Mucosa of descending colon (tissue), 3 donors: ENCODE measurements around the gene FARS2. TPM values are rescaled to one million over a fixed set of nuclear protein-coding genes. Genes with fewer than 3 reads are reported as not detected.

ENCODE experiments used
- ATAC-seq: fragments of 200-7000 bp; cut with Tn5 transposase; one replicate; pipeline ENCODE4 v1.9.1; 2020; ENCODE audit warnings: mild to moderate bottlenecking, moderate library complexity
- DNase-seq, 3 donors: peaks; one replicate each; pipeline ENCODE4 v3.0.0-alpha.2; 2020
- H3K36me3 ChIP-seq: fragments of 200-600 bp; one replicate; pipeline ENCODE4 v1.8.0; 2021; ENCODE audit warnings: low read depth, mild to moderate bottlenecking
- H3K4me1 ChIP-seq: fragments of 200-600 bp; one replicate; pipeline ENCODE4 v1.8.0; 2021; ENCODE audit warnings: low read depth, mild to moderate bottlenecking
- H3K4me3 ChIP-seq: fragments of 200-600 bp; one replicate; pipeline ENCODE4 v1.8.0; 2021; ENCODE audit warnings: mild to moderate bottlenecking
- H3K9me3 ChIP-seq: fragments of 200-600 bp; one replicate; pipeline ENCODE4 v1.8.0; 2021; ENCODE audit warnings: mild to moderate bottlenecking
- CTCF ChIP-seq: fragments of 200-600 bp; IDR thresholded peaks from one replicate; pipeline ENCODE4 v1.8.0; 2022; ENCODE audit warnings: antibody characterized with exemption, mild to moderate bottlenecking
- intact Hi-C, 2 donors: fragments of 100-400 bp; cut with DNase I in 1 of 2; cut with micrococcal nuclease in 1 of 2; formaldehyde crosslinking; loops; one replicate each; pipeline versions ENCODE4 v1.11.0 to v1.11.1; 2022; cut with DNase I, micrococcal nuclease
- total RNA-seq, 3 donors: library from RNA; stranded (reverse); fragmentation: NEBNext Ultra II Directional in 2 of 3; extraction: Animal tissue kit (Norgen Biotek cat#: 25700) in 2 of 3; gene quantifications; one replicate each; pipeline versions ENCODE4 v1.2.1 to v1.2.4, GENCODE V29; 2021 to 2023
- donor health status: DM: no; HTN: no; CAD: no; lungs with moderate emphysema.
- donor health status: DM: no; HTN: no; CAD: no.
- donor health status: DM: no; HTN: yes; CAD: no.

Gene FARS2
- total RNA-seq, 3 donors from 2014 or later, result 15.2 to 21.6 (median 17.2) TPM

- peaks cover 12% of the 10 kb centered on the region for H3K4me1 ChIP-seq
- no peak overlapping the region for H3K4me3 ChIP-seq
- ATAC-seq (no peak), DNase-seq (no peak)
- no peaks in the 10 kb centered on the region for H3K36me3 ChIP-seq
- intact Hi-C loops, result no loop called here
- TF ChIP-seq CTCF, result no peak
- no peaks in the 10 kb centered on the region for H3K9me3 ChIP-seq
Observed at GRCh38 chr6:5710516-5710915, 449.2 kb downstream of the FARS2 start.

- no peaks in the 10 kb centered on the region for H3K36me3 ChIP-seq
- no peak for ATAC-seq
- H3K4me3 ChIP-seq, result no peak overlapping the region
- intact Hi-C loops, result no loop called here
- DNase-seq, result no peak
- TF ChIP-seq CTCF, result no peak
- peaks cover 12% of the 10 kb centered on the region for H3K4me1 ChIP-seq
- H3K9me3 ChIP-seq, result peaks cover 3% of the 10 kb centered on the region
Observed at GRCh38 chr6:5710936-5711335, 449.6 kb downstream of the FARS2 start.

GRCh38 chr6:5712349-5713215, 451.3 kb downstream of the FARS2 start:
- H3K4me1 ChIP-seq, result peaks cover 12% of the 10 kb centered on the region
- no peaks in the 10 kb centered on the region for H3K36me3 ChIP-seq
- DNase-seq (peak in 2 of 3 donors; percentile 22 to 38), ATAC-seq (peak; percentile 93)
- H3K4me3 ChIP-seq, result no peak overlapping the region
- no peak for TF ChIP-seq CTCF
- peaks cover 3% of the 10 kb centered on the region for H3K9me3 ChIP-seq
- intact Hi-C loops, result no loop called here

GRCh38 chr6:5713519-5713918, 452.2 kb downstream of the FARS2 start:
- H3K36me3 ChIP-seq, result no peaks in the 10 kb centered on the region
- no peak overlapping the region for H3K4me3 ChIP-seq
- peaks cover 12% of the 10 kb centered on the region for H3K4me1 ChIP-seq
- ATAC-seq (no peak), DNase-seq (no peak)
- H3K9me3 ChIP-seq, result peaks cover 3% of the 10 kb centered on the region
- no peak for TF ChIP-seq CTCF
- intact Hi-C loops, result no loop called here

GRCh38 chr6:5718231-5718947, 457.1 kb downstream of the FARS2 start:
- Histone ChIP-seq H3K4me3 (no peak overlapping the region), H3K9me3 (peaks cover 3% of the 10 kb centered on the region), H3K4me1 (no peaks in the 10 kb centered on the region), H3K36me3 (no peaks in the 10 kb centered on the region)
- no peak for DNase-seq
- no peak for ATAC-seq
- intact Hi-C loops, result no loop called here
- no peak for TF ChIP-seq CTCF
